ENCODE results near the gene POPDC2. TPM values are rescaled to one million over a fixed set of nuclear protein-coding genes. Genes with fewer than 3 reads are reported as not detected.

POPDC2 gene
- total and polyA plus RNA-seq, 2 of the 4 experiments (the other 2 are of a cell fraction) = under 0.01 to 0.29 TPM

GRCh38 chr3:119669906-119670570 is 9.6 kb upstream of the POPDC2 start:
- Histone ChIP-seq H3K9ac (ENCODE audit: low read depth, low read length) (no peak overlapping the region), H4K8ac (ENCODE audit: low read depth in 2 of 2, low read length in 2 of 2) (no peak overlapping the region), H3K18ac (ENCODE audit: low read depth, low read length) (no peak overlapping the region), H3K23ac (ENCODE audit: low read depth, low read length) (no peak overlapping the region), H3K36me3 (ENCODE audit: control insufficient read depth, insufficient read depth, low read length) (peaks cover 6% of the 10 kb centered on the region), H3K27me3 (ENCODE audit: control insufficient read depth, insufficient read depth, low read length) (no peaks in the 10 kb centered on the region), H3K4me3 (ENCODE audit: insufficient read depth, low read depth, low read length) (no peak overlapping the region), H4K20me1 (ENCODE audit: insufficient read depth, low read length) (no peaks in the 10 kb centered on the region), H2BK120ac (ENCODE audit: low read depth, low read length) (no peak overlapping the region), H3K9me3 (ENCODE audit: control insufficient read depth, insufficient read depth, low read length) (no peaks in the 10 kb centered on the region), H3K9me1 (ENCODE audit: insufficient read depth, low read length) (no peaks in the 10 kb centered on the region), H3K14ac (replicated peaks; ENCODE audit: low read depth, low read length) (no peak overlapping the region; the same call in 1 of the 2 replicates), H4K5ac (ENCODE audit: low read depth, low read length) (no peak overlapping the region), H3K56ac (ENCODE audit: extremely low read depth, insufficient read depth, low read length) (no peak overlapping the region), H2BK15ac (ENCODE audit: low read depth, low read length) (no peak overlapping the region), H4K91ac (ENCODE audit: insufficient read depth, low read depth, low read length) (no peak overlapping the region), H3K4ac (ENCODE audit: low read depth, low read length) (no peak overlapping the region), H3K4me1 (ENCODE audit: control insufficient read depth, insufficient read depth, low read length) (no peaks in the 10 kb centered on the region), H3K27ac (ENCODE audit: insufficient read depth, low read length) (no peak overlapping the region), H2AK5ac (ENCODE audit: low read depth, low read length) (no peak overlapping the region), H2AFZ (replicated peaks; ENCODE audit: low read length, poor library complexity) (no peak overlapping the region), H2BK5ac (ENCODE audit: low read depth, low read length, poor library complexity, severe bottlenecking) (no peak overlapping the region), H2AK9ac (replicated peaks; ENCODE audit: low read depth, low read length, poor library complexity) (no peak overlapping the region), H3K4me2 (ENCODE audit: low read depth, low read length) (no peak overlapping the region), H3K79me1 (ENCODE audit: low read depth in 1 of 2, low read length in 2 of 2) (peaks cover 0 to 3% of the 10 kb centered on the region in 2 experiments; a peak in 2 of 4 replicates), H2BK20ac (ENCODE audit: low read depth, low read length) (no peak overlapping the region)
- CTCF ChIA-PET = no interaction called here
- BruUV-seq (replicated peaks) = no TSS peak
- POLR2A ChIA-PET (ENCODE audit: unreplicated experiment) = no interaction called here
- dilution Hi-C loops (cut with HindIII; ENCODE audit: low sequenced_read_pairs, unreplicated experiment) = no loop called here
- TF ChIP-seq, protein P1, sequence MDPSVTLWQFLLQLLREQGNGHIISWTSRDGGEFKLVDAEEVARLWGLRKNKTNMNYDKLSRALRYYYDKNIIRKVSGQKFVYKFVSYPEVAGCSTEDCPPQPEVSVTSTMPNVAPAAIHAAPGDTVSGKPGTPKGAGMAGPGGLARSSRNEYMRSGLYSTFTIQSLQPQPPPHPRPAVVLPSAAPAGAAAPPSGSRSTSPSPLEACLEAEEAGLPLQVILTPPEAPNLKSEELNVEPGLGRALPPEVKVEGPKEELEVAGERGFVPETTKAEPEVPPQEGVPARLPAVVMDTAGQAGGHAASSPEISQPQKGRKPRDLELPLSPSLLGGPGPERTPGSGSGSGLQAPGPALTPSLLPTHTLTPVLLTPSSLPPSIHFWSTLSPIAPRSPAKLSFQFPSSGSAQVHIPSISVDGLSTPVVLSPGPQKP (IDR thresholded peaks at IDR 0.05; ENCODE audit: borderline replicate concordance, low read depth, low read length) = no peak
- TF ChIP-seq BHLHE40 (IDR thresholded peaks at IDR 0.05; ENCODE audit: low read depth, low read length) (no peak), MXI1 (IDR thresholded peaks at IDR 0.05; ENCODE audit: borderline replicate concordance, low read depth, low read length) (no peak), RAD21 (IDR thresholded peaks at IDR 0.05; ENCODE audit: low read length) (no peak), SMC3 (IDR thresholded peaks at IDR 0.05; ENCODE audit: low read depth, low read length) (no peak), POLR2A (IDR thresholded peaks at IDR 0.05; ENCODE audit: low read depth, low read length) (no peak), CTCF (conservative IDR thresholded peaks at IDR 0.05; ENCODE audit: low read depth, low read length) (no peak), RFX5 (IDR thresholded peaks at IDR 0.05; ENCODE audit: low read depth, low read length) (no peak), NFE2L2 (IDR thresholded peaks at IDR 0.05; ENCODE audit: low read depth, low read length) (no peak), MAFK (IDR thresholded peaks at IDR 0.05; ENCODE audit: low read depth, low read length) (no peak), CEBPB (IDR thresholded peaks at IDR 0.05; ENCODE audit: low read depth, low read length) (no peak), RCOR1 (IDR thresholded peaks at IDR 0.05; ENCODE audit: insufficient replicate concordance, low read length) (no peak), FOS (IDR thresholded peaks at IDR 0.05; ENCODE audit: low read depth, low read length) (no peak), MAZ (IDR thresholded peaks at IDR 0.05; ENCODE audit: borderline replicate concordance, low read depth, low read length) (no peak), CHD1 (IDR thresholded peaks at IDR 0.05; ENCODE audit: low read depth, low read length) (no peak)
- TF ChIP-seq, protein P2, sequence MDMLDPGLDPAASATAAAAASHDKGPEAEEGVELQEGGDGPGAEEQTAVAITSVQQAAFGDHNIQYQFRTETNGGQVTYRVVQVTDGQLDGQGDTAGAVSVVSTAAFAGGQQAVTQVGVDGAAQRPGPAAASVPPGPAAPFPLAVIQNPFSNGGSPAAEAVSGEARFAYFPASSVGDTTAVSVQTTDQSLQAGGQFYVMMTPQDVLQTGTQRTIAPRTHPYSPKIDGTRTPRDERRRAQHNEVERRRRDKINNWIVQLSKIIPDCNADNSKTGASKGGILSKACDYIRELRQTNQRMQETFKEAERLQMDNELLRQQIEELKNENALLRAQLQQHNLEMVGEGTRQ (IDR thresholded peaks at IDR 0.05; ENCODE audit: low read depth, low read length) = no peak
- intact Hi-C loops (cut with micrococcal nuclease) = no loop called here
- WGBS, 2 experiments (ENCODE audit: extremely low coverage in 2 of 2, insufficient read length in 1 of 2) = no CpG with 5 or more reads among the region's 5 CpGs
- in situ Hi-C loops (cut with MboI; ENCODE audit: low sequenced_read_pairs) = no loop called here
- no peak for ATAC-seq (ENCODE audit: low read depth)
- DNase-seq = no peak
